ENCODE data around the gene GATA3.

DNA sequence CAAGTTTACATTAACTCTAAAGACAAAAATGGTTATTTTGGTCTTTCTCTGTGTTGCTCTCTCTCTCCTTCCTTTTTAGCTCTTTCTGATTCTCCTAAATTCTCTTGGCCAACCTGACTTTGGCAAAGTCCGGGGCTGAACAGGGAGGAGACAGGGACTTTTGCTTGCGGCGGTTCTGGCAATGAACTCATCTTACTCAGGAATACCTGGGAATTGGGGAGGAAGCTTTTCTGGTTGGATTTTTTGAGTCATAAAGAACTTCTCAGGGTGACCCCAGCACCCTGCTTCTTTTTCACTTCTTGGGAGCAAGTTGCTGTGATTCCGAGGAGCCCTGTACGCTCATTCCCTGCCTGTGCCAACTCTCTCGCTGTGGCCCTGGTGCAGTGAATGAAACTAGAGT lies 16.0 kb downstream of the GATA3 start:
- TF ChIP-seq, protein P1, sequence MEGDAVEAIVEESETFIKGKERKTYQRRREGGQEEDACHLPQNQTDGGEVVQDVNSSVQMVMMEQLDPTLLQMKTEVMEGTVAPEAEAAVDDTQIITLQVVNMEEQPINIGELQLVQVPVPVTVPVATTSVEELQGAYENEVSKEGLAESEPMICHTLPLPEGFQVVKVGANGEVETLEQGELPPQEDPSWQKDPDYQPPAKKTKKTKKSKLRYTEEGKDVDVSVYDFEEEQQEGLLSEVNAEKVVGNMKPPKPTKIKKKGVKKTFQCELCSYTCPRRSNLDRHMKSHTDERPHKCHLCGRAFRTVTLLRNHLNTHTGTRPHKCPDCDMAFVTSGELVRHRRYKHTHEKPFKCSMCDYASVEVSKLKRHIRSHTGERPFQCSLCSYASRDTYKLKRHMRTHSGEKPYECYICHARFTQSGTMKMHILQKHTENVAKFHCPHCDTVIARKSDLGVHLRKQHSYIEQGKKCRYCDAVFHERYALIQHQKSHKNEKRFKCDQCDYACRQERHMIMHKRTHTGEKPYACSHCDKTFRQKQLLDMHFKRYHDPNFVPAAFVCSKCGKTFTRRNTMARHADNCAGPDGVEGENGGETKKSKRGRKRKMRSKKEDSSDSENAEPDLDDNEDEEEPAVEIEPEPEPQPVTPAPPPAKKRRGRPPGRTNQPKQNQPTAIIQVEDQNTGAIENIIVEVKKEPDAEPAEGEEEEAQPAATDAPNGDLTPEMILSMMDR (IDR thresholded peaks at IDR 0.05 in 4 of 5, conservative IDR thresholded peaks at IDR 0.05 in 1 of 5) = no peak
- TF ChIP-seq POLR2A (IDR thresholded peaks at IDR 0.05) = no peak

Measured in gastrocnemius medialis (tissue), 4 donors.